HG02763 (cell line): ENCODE results near the gene TSPAN9.

Experiments
- ATAC-seq: cut with Tn5 transposase; IDR thresholded peaks from one replicate; pipeline ENCODE4 v1.9.1; 2021; ENCODE audit warnings: mild to moderate bottlenecking, moderate library complexity; ENCODE audit not compliant: unreplicated experiment

Gene TSPAN9

DNA sequence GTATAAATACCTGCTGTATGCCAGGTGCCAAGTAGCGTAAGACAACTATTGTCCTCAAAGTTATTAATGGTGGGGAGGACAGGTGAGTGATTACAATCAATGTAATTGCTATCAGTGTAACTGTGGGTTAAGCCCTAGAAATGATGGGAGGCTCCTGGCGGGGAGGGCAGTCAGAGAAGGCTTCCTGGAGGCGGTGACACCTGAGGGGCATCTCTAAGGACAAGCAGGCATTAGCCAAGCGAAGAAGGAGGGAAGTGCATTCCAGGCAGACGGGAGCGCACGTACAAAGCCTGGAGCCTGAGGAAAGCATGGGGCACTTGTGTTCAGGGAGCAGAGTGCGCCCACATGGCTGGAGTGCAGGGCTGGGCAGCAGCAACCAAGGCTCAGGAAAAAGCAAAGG, 230.9 kb downstream of the TSPAN9 start:
- ATAC-seq: no peak

DNA sequence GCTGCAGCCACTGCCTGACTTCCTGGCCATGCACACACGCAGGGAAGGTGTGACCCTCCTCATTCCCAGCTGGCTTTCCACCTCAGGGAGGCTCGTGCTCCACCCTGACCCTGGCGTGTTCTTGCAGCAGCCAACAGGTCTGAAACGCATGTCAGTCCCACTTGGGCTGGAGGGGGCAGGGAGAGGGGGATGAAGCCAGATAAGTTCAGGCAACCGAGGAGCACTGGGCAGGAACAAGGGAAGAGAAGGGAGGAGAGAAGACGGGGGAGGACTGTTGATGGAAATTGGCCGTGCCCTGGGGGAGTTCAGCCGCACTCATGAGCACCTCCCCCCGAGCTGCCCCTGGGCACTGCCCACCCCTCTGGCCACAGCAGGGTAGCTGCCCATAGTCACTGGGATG, 231.4 kb downstream of the TSPAN9 start:
- ATAC-seq: no peak

- no peak for ATAC-seq
Measured at GRCh38 chr12:3309805-3310204, 232.6 kb downstream of the TSPAN9 start.

DNA sequence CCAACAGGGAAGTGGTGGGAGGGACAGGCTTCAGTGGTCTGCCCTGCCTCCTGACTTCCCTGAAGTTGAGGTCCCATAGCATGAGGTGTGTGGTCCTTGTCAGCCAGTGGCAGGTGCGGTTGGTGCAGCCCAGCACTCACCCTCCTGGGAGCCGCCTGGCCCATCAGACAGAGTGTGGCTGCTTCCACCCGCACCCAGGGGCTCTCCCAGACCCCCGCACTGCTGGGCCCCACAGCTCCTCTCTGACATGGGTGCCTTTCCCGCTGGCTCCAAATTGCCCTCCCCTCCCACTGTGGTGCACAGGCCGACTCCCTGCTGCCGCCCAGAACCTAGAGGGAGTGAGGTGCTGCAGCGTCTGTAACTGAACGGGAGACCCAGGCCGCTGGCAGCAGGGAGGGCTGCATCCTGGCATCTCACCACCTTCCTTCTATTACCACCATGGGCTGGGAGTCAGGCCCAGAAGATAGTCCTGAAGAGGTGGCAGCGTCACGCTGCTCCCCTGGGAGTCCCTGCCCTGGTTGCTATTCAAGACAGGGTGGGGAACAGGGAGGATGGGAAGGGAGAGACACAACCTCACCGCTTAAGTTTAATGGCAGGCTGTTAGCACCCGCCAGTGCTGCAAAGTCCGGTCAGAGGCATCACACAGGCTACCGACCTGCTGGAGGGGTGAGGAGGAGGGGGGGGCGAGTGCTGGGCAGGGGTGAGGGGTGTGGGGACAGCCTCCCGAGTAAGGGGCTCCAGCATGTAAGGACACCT, 233.3 kb downstream of the TSPAN9 start:
- no peak for ATAC-seq

- no peak for ATAC-seq
Measured at GRCh38 chr12:3311027-3311402, 233.8 kb downstream of the TSPAN9 start.

DNA sequence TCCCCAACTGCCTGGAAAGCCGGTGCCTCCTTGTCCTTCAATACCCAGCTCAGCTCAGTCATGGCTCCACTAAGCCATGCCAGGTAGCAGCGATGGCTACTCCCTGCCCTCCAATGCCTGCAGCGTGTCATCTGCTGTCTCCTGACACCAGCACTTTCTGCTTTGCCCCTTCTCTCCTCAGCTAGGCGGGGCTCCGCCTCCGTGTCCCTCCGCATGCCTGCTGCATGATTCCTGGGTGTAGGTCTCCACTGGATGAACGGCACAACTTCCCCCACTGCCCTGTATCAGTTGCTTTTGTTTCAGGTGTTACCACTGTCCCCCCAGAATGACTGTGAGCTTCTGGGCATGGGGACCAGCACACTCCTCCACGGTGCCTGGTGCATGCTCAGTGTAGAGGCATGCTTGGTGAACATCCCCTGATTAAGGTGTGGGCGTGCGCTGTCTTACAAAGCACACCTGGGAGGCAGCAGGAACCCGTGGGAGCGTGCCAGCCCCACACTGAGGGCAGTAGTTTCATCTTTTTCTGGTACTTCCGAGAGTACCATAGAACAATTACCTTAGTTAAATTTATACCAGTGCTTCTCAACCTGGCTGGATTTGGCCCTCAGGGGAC, 234.4 kb downstream of the TSPAN9 start:
- no peak for ATAC-seq

DNA sequence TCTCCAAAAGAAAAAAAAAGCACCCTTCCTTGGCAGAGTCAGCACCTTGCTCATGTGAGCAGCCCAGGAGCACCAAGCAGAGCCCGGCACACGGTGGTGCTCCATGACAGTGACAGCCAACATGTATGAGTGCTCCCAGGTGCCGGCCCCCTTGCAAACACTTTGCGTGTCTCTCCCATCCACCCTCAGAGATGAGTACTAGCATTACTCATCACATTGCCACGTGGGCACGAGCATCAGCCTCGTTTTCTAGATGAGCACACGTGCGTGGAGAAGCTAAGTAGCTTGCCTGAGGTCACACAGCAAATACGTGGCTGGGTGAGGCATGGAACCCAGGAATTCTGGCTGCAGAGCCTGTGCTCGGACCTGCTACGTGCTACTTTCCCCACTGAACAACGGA, 235.9 kb downstream of the TSPAN9 start:
- no peak for ATAC-seq

- no peak for ATAC-seq
Measured at GRCh38 chr12:3313675-3314663, 236.8 kb downstream of the TSPAN9 start.

DNA sequence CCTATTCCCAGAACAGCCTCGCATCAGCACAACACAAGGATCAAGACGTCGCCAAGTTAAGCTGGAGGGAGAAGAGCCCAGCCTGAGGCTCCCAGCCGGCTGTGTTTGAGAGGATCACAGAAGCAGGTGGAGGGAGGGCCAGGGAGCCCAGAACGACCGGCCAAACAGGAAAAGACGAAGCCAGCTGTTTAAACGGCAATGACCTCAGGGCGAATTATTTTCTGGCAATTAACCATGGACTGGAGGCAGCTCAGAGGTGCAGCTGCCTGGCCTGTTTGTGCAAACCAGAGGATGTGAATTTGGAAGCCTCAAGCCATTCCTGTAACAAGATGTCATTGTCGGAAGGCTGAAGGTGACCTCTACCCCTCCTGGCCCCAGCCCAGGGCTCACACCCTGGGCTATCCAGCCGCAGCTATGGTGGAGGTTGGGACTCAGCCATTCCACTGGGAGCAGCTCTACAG, 238.1 kb downstream of the TSPAN9 start:
- no peak for ATAC-seq

- ATAC-seq: no peak
Measured at GRCh38 chr12:3316776-3317480, 239.7 kb downstream of the TSPAN9 start.

DNA sequence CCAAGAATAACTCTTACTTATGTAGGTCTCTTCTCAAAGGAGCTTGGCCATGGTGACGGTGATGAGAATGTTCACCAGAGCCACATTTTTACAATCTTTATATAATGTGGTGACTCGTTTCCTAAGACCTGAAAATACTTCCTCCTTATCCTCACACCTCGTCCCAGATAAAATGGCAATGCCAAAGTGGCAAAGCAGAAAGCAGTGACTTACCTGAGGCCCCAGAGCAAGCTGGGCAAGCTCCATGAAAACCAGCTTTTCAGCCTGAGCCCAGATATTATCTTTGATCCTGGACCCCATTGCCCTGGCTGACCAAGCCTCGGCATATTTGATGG, 240.3 kb downstream of the TSPAN9 start:
- no peak for ATAC-seq

GRCh38 chr12:3317841-3318501, 240.8 kb downstream of the TSPAN9 start:
- no peak for ATAC-seq

DNA sequence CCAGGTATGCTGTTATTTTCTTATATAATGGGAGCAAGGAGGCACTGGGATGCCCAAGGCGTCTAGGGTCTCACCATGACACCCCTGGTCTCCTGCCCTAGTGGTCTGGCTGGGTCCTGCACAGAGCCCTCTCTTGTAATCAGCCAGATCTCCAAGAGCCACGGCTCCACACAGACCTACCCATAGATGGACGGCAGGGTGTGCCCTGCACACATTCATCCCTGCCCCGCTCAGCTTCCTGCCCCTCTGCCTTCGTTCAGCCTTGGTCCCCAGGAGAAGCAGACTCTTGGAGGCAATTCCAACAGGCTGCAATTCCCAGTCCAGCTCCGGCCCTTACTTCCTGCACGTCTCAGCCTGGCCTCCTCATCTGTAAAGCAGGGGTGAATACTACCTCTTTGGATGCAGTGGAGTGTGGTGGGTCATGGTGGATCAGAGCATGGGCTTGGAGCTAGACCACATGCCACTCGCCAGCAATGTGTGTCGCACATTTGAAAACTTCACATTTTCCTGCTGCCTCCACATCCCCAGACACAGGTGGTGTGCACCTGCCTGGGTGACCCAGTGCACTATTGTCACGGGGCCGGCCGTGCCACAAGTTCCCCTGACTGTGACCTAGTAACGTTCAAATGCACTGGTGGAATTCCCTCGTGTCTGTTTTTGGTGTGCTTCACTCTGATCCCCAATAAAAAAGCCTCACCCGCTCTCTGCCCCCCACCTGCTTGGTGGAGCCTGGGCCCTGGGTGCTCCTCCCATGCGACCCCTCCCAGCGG, 242.7 kb downstream of the TSPAN9 start:
- ATAC-seq: no peak

GRCh38 chr12:3320881-3321509, 243.8 kb downstream of the TSPAN9 start:
- no peak for ATAC-seq

DNA sequence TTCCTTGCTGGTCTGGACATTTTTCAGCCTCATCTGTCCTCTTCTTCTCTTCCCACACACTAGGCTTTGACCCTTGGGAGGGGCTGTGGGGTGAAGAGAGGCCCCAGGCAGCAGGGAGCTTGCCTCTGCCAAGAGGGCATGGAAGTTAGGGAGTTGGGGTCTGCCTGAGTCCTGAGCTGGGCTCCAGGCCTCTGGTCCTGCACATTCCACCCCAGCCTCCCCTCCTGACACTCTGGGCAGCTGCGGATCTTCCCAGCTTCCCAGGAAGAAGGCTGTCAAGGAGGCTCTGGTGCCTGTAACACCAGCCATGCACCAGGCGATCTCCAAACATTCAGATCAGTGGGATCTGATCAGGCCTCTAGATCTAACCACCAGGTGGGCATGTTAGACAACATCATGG, 244.7 kb downstream of the TSPAN9 start:
- ATAC-seq: no peak

- no peak for ATAC-seq
Measured at GRCh38 chr12:3323002-3323685, 246.0 kb downstream of the TSPAN9 start.

DNA sequence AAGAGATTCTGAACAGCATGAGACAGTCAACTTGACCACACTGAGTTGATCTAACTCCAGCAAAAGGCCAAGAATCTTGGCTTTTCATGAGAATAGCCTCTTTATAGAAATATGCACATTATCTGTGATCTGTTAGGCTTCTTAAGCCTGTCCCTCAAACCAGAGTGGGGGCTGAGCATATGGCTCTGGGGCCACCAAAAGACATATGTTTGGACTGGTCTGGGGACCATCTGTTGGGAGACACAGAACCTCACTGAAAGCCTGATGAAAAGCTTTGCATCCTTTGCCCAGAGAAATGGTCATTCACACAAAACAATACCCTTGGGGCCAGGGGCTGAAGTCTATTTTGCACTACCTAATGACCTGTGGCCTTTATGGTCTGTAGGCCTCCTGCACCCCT, 248.6 kb downstream of the TSPAN9 start:
- no peak for ATAC-seq

DNA sequence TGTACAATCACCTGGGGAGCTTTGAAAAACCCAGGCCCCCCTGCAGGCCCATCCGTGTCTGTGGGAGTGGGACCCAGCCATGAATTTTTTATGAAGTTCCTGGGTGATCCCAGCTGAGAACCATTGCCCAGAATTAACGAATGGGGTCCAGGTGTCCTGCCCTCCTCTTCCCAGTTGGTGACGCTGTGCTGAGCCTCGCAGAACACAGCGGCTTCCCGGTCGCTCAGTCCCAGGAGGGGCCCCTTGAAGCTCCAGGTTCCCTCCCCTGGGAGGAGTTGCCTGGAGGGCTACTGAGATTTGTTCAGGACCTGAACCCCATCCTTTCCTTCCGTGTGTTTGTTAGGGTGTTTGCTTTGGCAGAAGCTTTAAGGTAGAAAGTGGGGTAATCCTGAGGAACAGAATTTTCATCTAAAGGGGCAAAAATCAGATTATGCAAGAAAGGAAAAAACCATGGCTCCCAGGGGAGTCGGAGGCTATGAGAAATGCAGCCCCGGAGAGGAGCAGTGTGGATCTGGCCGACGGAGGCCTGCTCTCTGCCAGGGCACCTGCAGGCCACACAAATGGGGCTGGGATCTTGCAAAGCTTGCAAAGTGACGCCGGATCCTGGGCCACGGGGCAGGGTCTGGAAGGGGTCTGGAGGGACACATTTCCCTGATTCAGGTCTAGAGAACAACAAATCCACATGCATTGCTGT, 249.1 kb downstream of the TSPAN9 start:
- ATAC-seq: no peak
